ENCODE data around the gene MMP1. TPM values are rescaled to one million over a fixed set of nuclear protein-coding genes. Genes with fewer than 3 reads are reported as not detected.

The MMP1 gene
- total and polyA plus RNA-seq, 2 donors from 2014 or later, result 0.26 to 0.82 TPM

DNA sequence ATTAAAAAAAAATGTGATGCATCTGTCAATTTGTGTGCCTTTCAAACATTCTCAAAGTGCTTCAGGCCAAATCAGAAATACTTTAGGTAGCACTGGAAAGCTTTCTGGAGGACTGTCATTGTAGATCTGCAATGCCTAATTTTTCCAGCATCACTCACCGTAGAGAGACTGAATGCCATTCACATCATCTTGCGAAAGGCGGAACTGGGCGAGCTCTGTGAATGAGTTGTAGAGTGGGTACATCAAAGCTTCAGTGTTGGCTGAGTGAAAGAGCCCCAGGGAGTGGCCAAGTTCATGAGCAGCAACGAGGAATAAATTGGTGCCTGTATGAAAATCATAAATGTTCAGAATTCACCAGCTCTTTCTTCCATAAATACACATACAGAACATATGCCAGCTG lies 21.5 kb downstream of the MMP1 start:
- Histone ChIP-seq H3K36me3 (ENCODE audit: control insufficient read depth in 2 of 3, insufficient read depth in 3 of 3, low read length in 3 of 3) (no peaks in the 10 kb centered on the region), H3K27ac (ENCODE audit: low read depth in 2 of 2, low read length in 2 of 2) (no peak overlapping the region), H3K9me3 (ENCODE audit: control insufficient read depth in 2 of 3, insufficient read depth in 1 of 3, low read length in 3 of 3) (no peaks in the 10 kb centered on the region), H3K27me3 (ENCODE audit: control insufficient read depth, insufficient read depth, low read length) (no peaks in the 10 kb centered on the region), H3K4me1 (ENCODE audit: control insufficient read depth in 2 of 3, insufficient read depth in 2 of 3, low read depth in 1 of 3, low read length in 3 of 3) (no peaks in the 10 kb centered on the region), H3K4me3 (ENCODE audit: low read length in 3 of 3) (no peak overlapping the region), H3K9ac (ENCODE audit: low read length in 3 of 3) (no peak overlapping the region)
- intact Hi-C loops (cut with DNase I), result no loop called here
- DNase-seq (no peak), FAIRE-seq (no peak)
- TF ChIP-seq, protein P1, sequence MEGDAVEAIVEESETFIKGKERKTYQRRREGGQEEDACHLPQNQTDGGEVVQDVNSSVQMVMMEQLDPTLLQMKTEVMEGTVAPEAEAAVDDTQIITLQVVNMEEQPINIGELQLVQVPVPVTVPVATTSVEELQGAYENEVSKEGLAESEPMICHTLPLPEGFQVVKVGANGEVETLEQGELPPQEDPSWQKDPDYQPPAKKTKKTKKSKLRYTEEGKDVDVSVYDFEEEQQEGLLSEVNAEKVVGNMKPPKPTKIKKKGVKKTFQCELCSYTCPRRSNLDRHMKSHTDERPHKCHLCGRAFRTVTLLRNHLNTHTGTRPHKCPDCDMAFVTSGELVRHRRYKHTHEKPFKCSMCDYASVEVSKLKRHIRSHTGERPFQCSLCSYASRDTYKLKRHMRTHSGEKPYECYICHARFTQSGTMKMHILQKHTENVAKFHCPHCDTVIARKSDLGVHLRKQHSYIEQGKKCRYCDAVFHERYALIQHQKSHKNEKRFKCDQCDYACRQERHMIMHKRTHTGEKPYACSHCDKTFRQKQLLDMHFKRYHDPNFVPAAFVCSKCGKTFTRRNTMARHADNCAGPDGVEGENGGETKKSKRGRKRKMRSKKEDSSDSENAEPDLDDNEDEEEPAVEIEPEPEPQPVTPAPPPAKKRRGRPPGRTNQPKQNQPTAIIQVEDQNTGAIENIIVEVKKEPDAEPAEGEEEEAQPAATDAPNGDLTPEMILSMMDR (IDR thresholded peaks at IDR 0.05; ENCODE audit: borderline replicate concordance, extremely low read depth, insufficient read depth), result no peak

DNA sequence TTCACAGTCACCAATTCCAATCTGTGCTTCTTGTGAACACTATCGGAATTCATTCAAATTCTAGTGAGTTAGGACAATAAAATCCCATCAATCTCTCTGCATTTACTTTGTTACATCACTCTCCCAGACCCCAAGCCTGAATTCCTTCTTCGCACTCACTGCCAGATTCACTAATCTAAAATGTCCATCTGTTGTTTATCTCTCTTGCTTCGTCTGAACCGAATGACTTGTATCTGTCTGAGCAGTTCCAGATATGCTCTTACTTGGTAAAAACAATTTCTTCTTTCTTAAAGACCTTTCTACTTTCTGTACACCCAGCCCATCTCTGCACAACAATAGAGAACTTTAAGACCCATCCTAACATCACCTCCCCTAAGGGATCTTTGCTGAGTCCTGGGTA lies 24.6 kb downstream of the MMP1 start:
- TF ChIP-seq, protein P1 (IDR thresholded peaks at IDR 0.05; ENCODE audit: borderline replicate concordance, extremely low read depth, insufficient read depth), result no peak
- Histone ChIP-seq H3K9ac (ENCODE audit: low read length in 3 of 3) (no peak overlapping the region), H3K27ac (ENCODE audit: low read depth in 2 of 2, low read length in 2 of 2) (no peak overlapping the region), H3K27me3 (ENCODE audit: control insufficient read depth, insufficient read depth, low read length) (no peaks in the 10 kb centered on the region), H3K4me3 (ENCODE audit: low read length in 3 of 3) (no peak overlapping the region), H3K9me3 (ENCODE audit: control insufficient read depth in 2 of 3, insufficient read depth in 1 of 3, low read length in 3 of 3) (no peaks in the 10 kb centered on the region), H3K4me1 (ENCODE audit: control insufficient read depth in 2 of 3, insufficient read depth in 2 of 3, low read depth in 1 of 3, low read length in 3 of 3) (no peaks in the 10 kb centered on the region), H3K36me3 (ENCODE audit: control insufficient read depth in 2 of 3, insufficient read depth in 3 of 3, low read length in 3 of 3) (no peaks in the 10 kb centered on the region)
- FAIRE-seq, result no peak
- no peak for DNase-seq
- intact Hi-C loops (cut with DNase I), result no loop called here

DNA sequence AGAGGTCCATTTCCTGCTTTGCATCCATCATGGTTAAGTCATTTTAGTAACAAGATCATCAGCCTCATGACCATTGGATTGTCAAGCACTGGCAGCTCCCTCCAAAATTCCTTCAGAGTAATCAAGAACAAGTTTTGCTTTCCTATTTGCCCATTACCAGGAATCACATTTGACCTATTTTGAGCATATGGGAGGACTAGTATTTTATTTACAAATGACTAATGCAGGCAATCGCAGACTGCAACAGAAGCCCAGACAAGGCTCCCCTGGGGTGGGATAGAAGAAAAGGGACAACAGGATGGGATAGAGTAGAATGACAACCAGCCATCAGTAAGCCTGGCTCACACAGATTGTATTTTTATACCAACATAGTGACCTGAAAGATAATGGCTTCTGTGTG lies 26.6 kb downstream of the MMP1 start:
- Histone ChIP-seq H3K36me3 (ENCODE audit: control insufficient read depth in 2 of 3, insufficient read depth in 3 of 3, low read length in 3 of 3) (no peaks in the 10 kb centered on the region), H3K4me1 (ENCODE audit: control insufficient read depth in 2 of 3, insufficient read depth in 2 of 3, low read depth in 1 of 3, low read length in 3 of 3) (no peaks in the 10 kb centered on the region), H3K27ac (ENCODE audit: low read depth in 2 of 2, low read length in 2 of 2) (no peak overlapping the region), H3K4me3 (ENCODE audit: low read length in 3 of 3) (no peak overlapping the region), H3K9ac (ENCODE audit: low read length in 3 of 3) (no peak overlapping the region), H3K27me3 (ENCODE audit: control insufficient read depth, insufficient read depth, low read length) (no peaks in the 10 kb centered on the region), H3K9me3 (ENCODE audit: control insufficient read depth in 2 of 3, insufficient read depth in 1 of 3, low read length in 3 of 3) (no peaks in the 10 kb centered on the region)
- intact Hi-C loops (cut with DNase I), result no loop called here
- TF ChIP-seq, protein P1 (IDR thresholded peaks at IDR 0.05; ENCODE audit: borderline replicate concordance, extremely low read depth, insufficient read depth), result no peak
- DNase-seq (no peak), FAIRE-seq (no peak)

- no peak for FAIRE-seq
- Histone ChIP-seq H3K9ac (ENCODE audit: low read length in 3 of 3) (no peak overlapping the region), H3K9me3 (ENCODE audit: control insufficient read depth in 2 of 3, insufficient read depth in 1 of 3, low read length in 3 of 3) (no peaks in the 10 kb centered on the region), H3K4me3 (ENCODE audit: low read length in 3 of 3) (no peak overlapping the region), H3K27me3 (ENCODE audit: control insufficient read depth, insufficient read depth, low read length) (no peaks in the 10 kb centered on the region), H3K27ac (ENCODE audit: low read depth in 2 of 2, low read length in 2 of 2) (no peak overlapping the region), H3K36me3 (ENCODE audit: control insufficient read depth in 2 of 3, insufficient read depth in 3 of 3, low read length in 3 of 3) (no peaks in the 10 kb centered on the region), H3K4me1 (ENCODE audit: control insufficient read depth in 2 of 3, insufficient read depth in 2 of 3, low read depth in 1 of 3, low read length in 3 of 3) (no peaks in the 10 kb centered on the region)
- intact Hi-C loops (cut with DNase I), result no loop called here
- DNase-seq, result no peak
- TF ChIP-seq, protein P1 (IDR thresholded peaks at IDR 0.05; ENCODE audit: borderline replicate concordance, extremely low read depth, insufficient read depth), result no peak
Observed at GRCh38 chr11:102770191-102770590, 27.8 kb downstream of the MMP1 start.
